ENCODE results near the gene CDK10.

Gene CDK10

DNA sequence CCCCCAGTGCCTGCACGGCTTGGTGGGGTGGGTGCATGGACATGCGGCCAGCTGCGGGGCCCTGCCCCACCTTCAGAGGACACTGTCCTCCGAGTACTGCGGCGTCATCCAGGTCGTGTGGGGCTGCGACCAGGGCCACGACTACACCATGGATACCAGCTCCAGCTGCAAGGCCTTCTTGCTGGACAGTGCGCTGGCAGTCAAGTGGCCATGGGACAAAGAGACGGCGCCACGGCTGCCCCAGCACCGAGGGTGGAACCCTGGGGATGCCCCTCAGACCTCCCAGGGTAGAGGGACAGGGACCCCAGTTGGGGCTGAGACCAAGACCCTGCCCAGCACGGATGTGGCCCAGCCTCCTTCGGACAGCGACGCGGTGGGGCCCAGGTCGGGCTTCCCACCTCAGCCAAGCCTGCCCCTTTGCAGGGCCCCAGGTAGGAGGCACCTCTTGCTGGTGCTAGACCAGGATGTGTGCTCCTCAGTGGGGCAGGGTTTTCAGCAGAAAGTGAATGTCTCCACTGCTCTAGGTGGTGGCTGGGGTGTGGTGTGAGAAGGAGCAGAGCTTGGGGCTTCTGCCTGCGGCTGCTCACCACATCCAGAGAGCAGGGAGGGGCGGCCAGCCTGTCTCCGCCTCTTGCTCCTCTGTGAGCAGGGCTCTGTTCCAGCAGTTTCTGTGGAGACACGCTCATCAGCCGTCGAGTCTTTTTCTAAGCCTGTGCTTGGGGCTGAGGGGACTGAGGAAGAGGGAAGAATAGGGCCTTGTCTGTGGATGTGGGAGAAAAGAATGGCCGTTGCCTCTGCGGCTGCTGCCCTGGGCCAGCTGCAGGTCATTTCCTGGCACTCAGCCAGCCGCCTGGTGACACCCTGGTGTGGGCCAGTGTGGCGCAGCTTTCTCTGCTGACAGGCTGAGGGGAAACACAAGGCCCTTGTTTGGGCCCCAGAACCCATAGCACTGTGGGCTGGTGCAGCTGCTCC is 37.1 kb downstream of the CDK10 start:
- DNase-seq (ENCODE audit: low spot score in 2 of 2): peak; percentile 56 to 86
- H3K9me3 Mint-ChIP-seq: no peaks in the 10 kb centered on the region
- H3K27ac Mint-ChIP-seq: peak overlapping the region; percentile 78
- peaks cover 64% of the 10 kb centered on the region for H3K36me3 Mint-ChIP-seq
- H3K4me3 Mint-ChIP-seq: peak overlapping the region; percentile 90
- peak; percentile 73 for ATAC-seq
- H3K4me1 Mint-ChIP-seq: peaks cover 58% of the 10 kb centered on the region

DNA sequence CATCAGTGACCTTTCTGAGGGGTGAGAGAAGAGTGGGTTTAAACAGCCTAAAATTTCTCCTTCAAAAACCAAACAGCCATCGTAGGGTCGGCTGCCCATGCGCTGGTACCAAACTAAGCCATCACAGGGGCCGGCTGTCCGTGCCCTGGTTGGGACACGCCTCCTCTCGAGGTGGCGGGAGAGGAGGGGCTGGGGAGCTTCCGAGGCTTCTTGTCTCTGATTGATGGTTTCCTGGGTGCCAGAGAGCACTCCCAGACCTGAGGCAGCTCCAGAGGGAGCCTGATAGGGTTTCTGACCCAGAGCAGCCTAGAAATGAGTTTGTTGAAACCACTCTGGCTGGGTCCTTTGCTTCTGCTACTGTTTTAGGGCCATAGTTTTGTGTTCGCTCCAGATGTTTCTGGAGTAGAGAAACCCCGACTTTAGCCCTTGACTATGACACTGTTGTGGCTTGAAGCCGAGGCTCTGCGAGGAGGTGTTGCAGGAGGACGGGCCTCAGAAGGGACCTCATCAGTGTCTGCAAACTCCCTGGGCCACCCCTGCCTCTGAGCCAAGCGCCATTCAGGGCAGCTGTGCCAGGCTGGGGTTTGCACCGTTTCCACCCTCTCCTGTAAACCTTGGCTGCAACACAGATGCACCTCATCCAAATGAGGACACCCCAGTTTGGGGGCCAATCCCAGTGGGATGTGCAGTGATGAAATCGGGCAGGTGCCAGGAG is 41.1 kb downstream of the CDK10 start:
- H3K36me3 Mint-ChIP-seq: peaks cover 100% of the 10 kb centered on the region
- no peaks in the 10 kb centered on the region for H3K9me3 Mint-ChIP-seq
- no peak for ATAC-seq
- H3K4me3 Mint-ChIP-seq: no peak overlapping the region
- peaks cover 60% of the 10 kb centered on the region for H3K4me1 Mint-ChIP-seq
- DNase-seq (ENCODE audit: low spot score in 2 of 2): no peak
- H3K27ac Mint-ChIP-seq: peak overlapping the region; percentile 56

- Mint-ChIP-seq H3K4me1 (peaks cover 55% of the 10 kb centered on the region), H3K4me3 (no peak overlapping the region), H3K27ac (peak overlapping the region; percentile 29), H3K9me3 (no peaks in the 10 kb centered on the region), H3K36me3 (peaks cover 100% of the 10 kb centered on the region)
- ATAC-seq (no peak), DNase-seq (ENCODE audit: low spot score in 2 of 2) (no peak)
Observed at GRCh38 chr16:89729293-89729692, 42.8 kb downstream of the CDK10 start.

GRCh38 chr16:89729863-89730593 is 43.5 kb downstream of the CDK10 start:
- Mint-ChIP-seq H3K4me3 (no peak overlapping the region), H3K4me1 (peaks cover 55% of the 10 kb centered on the region), H3K9me3 (no peaks in the 10 kb centered on the region), H3K27ac (peak overlapping the region; percentile 29), H3K36me3 (peaks cover 100% of the 10 kb centered on the region)
- ATAC-seq (no peak), DNase-seq (ENCODE audit: low spot score in 2 of 2) (no peak)

DNA sequence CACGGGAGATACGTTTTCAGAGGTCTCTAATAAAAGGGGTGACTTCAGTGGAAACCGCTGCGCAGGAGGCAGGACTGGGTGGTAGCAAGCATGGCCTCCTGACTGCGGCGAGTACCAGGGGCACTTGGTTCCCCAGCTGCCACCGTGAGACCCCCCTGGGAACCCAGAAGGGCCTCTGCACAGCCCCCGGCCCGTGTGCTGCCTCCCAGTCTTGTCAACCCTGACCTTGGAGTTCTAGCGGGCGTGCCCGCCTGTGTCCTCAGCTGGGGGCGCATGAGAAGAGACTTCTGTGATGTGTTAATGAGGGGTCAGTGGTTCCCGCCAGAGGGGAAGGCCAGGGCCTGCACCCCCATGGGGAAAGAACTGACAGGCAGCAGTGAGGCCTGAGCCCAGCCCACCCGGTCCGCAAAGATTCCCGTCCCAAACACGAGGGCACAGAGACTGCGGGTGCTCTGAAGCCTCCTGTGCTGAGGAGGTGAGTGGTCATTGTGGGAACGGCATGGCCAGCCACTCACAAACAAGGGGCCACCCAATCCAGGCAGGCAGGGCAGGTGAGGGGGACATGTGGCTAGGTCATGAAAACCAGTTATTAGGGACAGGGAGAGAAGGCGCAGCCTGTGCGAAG is 44.2 kb downstream of the CDK10 start:
- no peak overlapping the region for H3K4me3 Mint-ChIP-seq
- DNase-seq (ENCODE audit: low spot score in 2 of 2): no peak
- no peak for ATAC-seq
- H3K27ac Mint-ChIP-seq: peak overlapping the region; percentile 29
- peaks cover 55% of the 10 kb centered on the region for H3K4me1 Mint-ChIP-seq
- H3K36me3 Mint-ChIP-seq: peaks cover 100% of the 10 kb centered on the region
- H3K9me3 Mint-ChIP-seq: no peaks in the 10 kb centered on the region

- peaks cover 100% of the 10 kb centered on the region for H3K36me3 Mint-ChIP-seq
- no peaks in the 10 kb centered on the region for H3K9me3 Mint-ChIP-seq
- peak overlapping the region; percentile 88 for H3K27ac Mint-ChIP-seq
- ATAC-seq: no peak
- no peak overlapping the region for H3K4me3 Mint-ChIP-seq
- peaks cover 56% of the 10 kb centered on the region for H3K4me1 Mint-ChIP-seq
- DNase-seq (ENCODE audit: low spot score in 2 of 2): no peak
Observed at GRCh38 chr16:89732142-89732917, 45.8 kb downstream of the CDK10 start.

- H3K27ac Mint-ChIP-seq: peak overlapping the region; percentile 88
- no peak for DNase-seq (ENCODE audit: low spot score in 2 of 2)
- H3K9me3 Mint-ChIP-seq: no peaks in the 10 kb centered on the region
Observed at GRCh38 chr16:89732918-89733242, 46.4 kb downstream of the CDK10 start.

DNA sequence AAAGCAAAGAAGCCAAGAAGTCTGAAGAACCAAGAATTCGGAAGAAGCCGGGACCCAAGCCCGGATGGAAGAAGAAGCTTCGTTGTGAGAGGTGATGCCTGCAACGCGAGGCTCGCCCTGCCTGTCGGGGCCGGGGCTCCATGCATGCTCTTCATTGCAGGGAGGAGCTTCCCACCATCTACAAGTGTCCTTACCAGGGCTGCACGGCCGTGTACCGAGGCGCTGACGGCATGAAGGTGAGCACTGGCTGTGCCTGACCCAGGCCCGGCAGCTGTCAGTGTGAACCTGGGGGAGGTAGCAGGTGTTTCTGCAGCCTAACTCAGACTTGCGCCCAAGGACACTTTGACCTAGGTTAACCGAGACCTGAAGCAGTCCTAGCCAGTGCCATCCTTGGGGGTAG is 46.8 kb downstream of the CDK10 start:
- H3K4me1 Mint-ChIP-seq: peaks cover 58% of the 10 kb centered on the region
- no peak overlapping the region for H3K4me3 Mint-ChIP-seq
- H3K36me3 Mint-ChIP-seq: peaks cover 100% of the 10 kb centered on the region

More at GRCh38 chr16:89732918-89733242, 46.4 kb downstream of the CDK10 start:
- H3K36me3 Mint-ChIP-seq: peaks cover 100% of the 10 kb centered on the region
- H3K4me1 Mint-ChIP-seq: peaks cover 56% of the 10 kb centered on the region
- ATAC-seq: no peak
- H3K4me3 Mint-ChIP-seq: no peak overlapping the region

GRCh38 chr16:89733792-89734191 is 47.3 kb downstream of the CDK10 start:
- no peak for DNase-seq (ENCODE audit: low spot score in 2 of 2)
- Mint-ChIP-seq H3K9me3 (no peaks in the 10 kb centered on the region), H3K27ac (no peak overlapping the region), H3K36me3 (peaks cover 100% of the 10 kb centered on the region), H3K4me1 (peaks cover 60% of the 10 kb centered on the region), H3K4me3 (no peak overlapping the region)
- no peak for ATAC-seq

More for the DNA sequence above, 46.8 kb downstream of the CDK10 start:
- ATAC-seq: no peak
- no peak for DNase-seq (ENCODE audit: low spot score in 2 of 2)
- Mint-ChIP-seq H3K9me3 (no peaks in the 10 kb centered on the region), H3K27ac (peak overlapping the region; percentile 88)

GRCh38 chr16:89736554-89736953 is 50.1 kb downstream of the CDK10 start:
- Mint-ChIP-seq H3K4me1 (peaks cover 53% of the 10 kb centered on the region), H3K4me3 (no peak overlapping the region), H3K27ac (peak overlapping the region; percentile 84), H3K9me3 (no peaks in the 10 kb centered on the region), H3K36me3 (peaks cover 100% of the 10 kb centered on the region)
- DNase-seq (ENCODE audit: low spot score in 2 of 2) (no peak), ATAC-seq (no peak)

DNA sequence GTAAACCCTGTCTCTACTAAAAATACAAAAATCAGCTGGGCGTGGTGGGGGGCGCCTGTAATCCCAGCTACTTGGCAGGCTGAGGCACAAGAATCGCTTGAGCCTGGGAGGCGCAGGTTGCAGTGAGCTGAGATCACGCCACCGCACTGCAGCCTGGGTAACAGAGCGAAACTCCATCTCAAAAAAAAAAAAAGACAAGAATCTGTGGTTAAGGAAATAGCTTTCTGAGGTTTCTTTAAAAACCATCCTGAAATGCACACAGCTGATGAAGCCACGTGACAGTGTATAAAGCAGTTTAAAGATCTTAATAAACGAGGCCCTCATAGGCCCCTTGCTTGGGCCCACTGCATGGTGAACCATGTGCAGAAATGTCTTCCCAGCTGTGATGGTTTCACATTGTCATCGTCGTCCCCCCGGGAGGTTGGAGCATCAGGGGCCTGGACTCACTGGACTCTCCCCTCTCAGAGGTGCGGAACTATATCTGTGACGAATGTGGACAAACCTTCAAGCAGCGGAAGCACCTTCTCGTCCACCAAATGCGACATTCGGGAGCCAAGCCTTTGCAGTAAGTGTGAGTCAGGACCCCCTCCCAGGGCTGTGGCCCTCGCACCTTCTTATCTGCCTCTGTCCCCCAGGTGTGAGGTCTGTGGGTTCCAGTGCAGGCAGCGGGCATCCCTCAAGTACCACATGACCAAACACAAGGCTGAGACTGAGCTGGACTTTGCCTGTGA is 51.0 kb downstream of the CDK10 start:
- DNase-seq (ENCODE audit: low spot score in 2 of 2) (no peak), ATAC-seq (peak; percentile 67)
- peaks cover 100% of the 10 kb centered on the region for H3K36me3 Mint-ChIP-seq
- H3K4me3 Mint-ChIP-seq: no peak overlapping the region
- peak overlapping the region; percentile 84 for H3K27ac Mint-ChIP-seq
- no peaks in the 10 kb centered on the region for H3K9me3 Mint-ChIP-seq
- peaks cover 45% of the 10 kb centered on the region for H3K4me1 Mint-ChIP-seq

DNA sequence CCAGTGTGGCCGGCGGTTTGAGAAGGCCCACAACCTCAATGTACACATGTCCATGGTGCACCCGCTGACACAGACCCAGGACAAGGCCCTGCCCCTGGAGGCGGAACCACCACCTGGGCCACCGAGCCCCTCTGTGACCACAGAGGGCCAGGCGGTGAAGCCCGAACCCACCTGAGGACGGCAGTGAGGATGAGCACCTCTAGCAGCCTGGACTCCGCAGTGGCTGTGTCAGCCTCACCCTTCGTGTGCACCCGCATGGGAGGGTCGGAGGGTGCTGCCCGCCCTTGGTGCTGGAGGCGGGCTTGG is 51.5 kb downstream of the CDK10 start:
- ATAC-seq (no peak), DNase-seq (ENCODE audit: low spot score in 2 of 2) (no peak)
- Mint-ChIP-seq H3K36me3 (peaks cover 100% of the 10 kb centered on the region), H3K9me3 (no peaks in the 10 kb centered on the region), H3K4me1 (peaks cover 44% of the 10 kb centered on the region), H3K27ac (peak overlapping the region; percentile 84), H3K4me3 (no peak overlapping the region)

- Mint-ChIP-seq H3K27ac (peak overlapping the region; percentile 32), H3K4me3 (no peak overlapping the region)
Observed at GRCh38 chr16:89738538-89739317, 52.2 kb downstream of the CDK10 start.

More at GRCh38 chr16:89738538-89739317, 52.2 kb downstream of the CDK10 start:
- ATAC-seq: no peak
- DNase-seq (ENCODE audit: low spot score in 2 of 2): no peak
- Mint-ChIP-seq H3K4me1 (peaks cover 40% of the 10 kb centered on the region), H3K36me3 (peaks cover 100% of the 10 kb centered on the region), H3K9me3 (no peaks in the 10 kb centered on the region)

All from stimulated activated effector memory CD8-positive, alpha-beta T cell treated with anti-CD3 and anti-CD28 coated beads, Interleukin-12 subunit alpha, Interleukin-12 subunit beta, amount 100 ng/mL, for 72 hours (primary cell).